Cardiac septum (tissue), 1 donor: ENCODE data around the gene GFOD1. TPM values are rescaled to one million over a fixed set of nuclear protein-coding genes. Genes with fewer than 3 reads are reported as not detected.
"Not testable (repeated sequence)": the region's sequence is repeated elsewhere in the genome, so short reads cannot be mapped to it uniquely, and the experiment has no call there.

Experiments used
- DNase-seq: peaks from one replicate; pipeline ENCODE4 v3.0.0-alpha.2; 2020; ENCODE audit warnings: low spot score
- intact Hi-C: fragments of 100-400 bp; cut with DNase I; formaldehyde crosslinking; loops from one replicate; pipeline ENCODE4 v1.14.0; 2022
- total RNA-seq: library from RNA; stranded (reverse); fragmentation: NEBNext Ultra II Directional; extraction: Animal tissue kit (Norgen Biotek cat#: 25700); gene quantifications from one replicate; pipeline ENCODE4 v1.2.1, GENCODE V29; 2021
- donor health status: DM: no; HTN: no; CAD: no.

GFOD1 gene
- total RNA-seq, 1 donor from 2014 or later = 54.0 TPM

- DNase-seq = no peak
- intact Hi-C loops = no loop called here
Measured at GRCh38 chr6:13451181-13451895, 36.1 kb downstream of the GFOD1 start.

- intact Hi-C loops = no loop called here
- no peak for DNase-seq
Measured at GRCh38 chr6:13450628-13451027, 36.8 kb downstream of the GFOD1 start.

- DNase-seq = no peak
- intact Hi-C loops = no loop called here
Measured at GRCh38 chr6:13447949-13448724, 39.3 kb downstream of the GFOD1 start.

- intact Hi-C loops = no loop called here
- no peak for DNase-seq
Measured at GRCh38 chr6:13446381-13446780, 41.0 kb downstream of the GFOD1 start.

GRCh38 chr6:13445744-13446115, 41.7 kb downstream of the GFOD1 start:
- intact Hi-C loops = no loop called here
- no peak for DNase-seq

- DNase-seq = no peak
- intact Hi-C loops = no loop called here
Measured at GRCh38 chr6:13445005-13445743, 42.2 kb downstream of the GFOD1 start.

- DNase-seq = no peak
- intact Hi-C loops = no loop called here
Measured at GRCh38 chr6:13444604-13445003, 42.8 kb downstream of the GFOD1 start.

- intact Hi-C loops, DNase-seq: not testable (repeated sequence)
Measured at GRCh38 chr6:13443978-13444377, 43.4 kb downstream of the GFOD1 start.

- no peak for DNase-seq
- intact Hi-C loops = no loop called here
Measured at GRCh38 chr6:13441778-13442177, 45.6 kb downstream of the GFOD1 start.

GRCh38 chr6:13439644-13440043, 47.8 kb downstream of the GFOD1 start:
- no peak for DNase-seq
- intact Hi-C loops = no loop called here

- intact Hi-C loops = no loop called here
- DNase-seq = no peak
Measured at GRCh38 chr6:13438126-13438525, 49.3 kb downstream of the GFOD1 start.

- intact Hi-C loops = no loop called here
Measured at GRCh38 chr6:13437218-13437996, 50.0 kb downstream of the GFOD1 start.

GRCh38 chr6:13436399-13437217, 50.8 kb downstream of the GFOD1 start:
- DNase-seq = no peak
- intact Hi-C loops = no loop called here

More at GRCh38 chr6:13437218-13437996, 50.0 kb downstream of the GFOD1 start:
- DNase-seq = no peak

GRCh38 chr6:13435477-13436246, 51.7 kb downstream of the GFOD1 start:
- no peak for DNase-seq
- intact Hi-C loops = no loop called here

GRCh38 chr6:13434777-13435176, 52.6 kb downstream of the GFOD1 start:
- intact Hi-C loops = no loop called here
- DNase-seq = no peak

GRCh38 chr6:13434135-13434775, 53.1 kb downstream of the GFOD1 start:
- intact Hi-C loops, DNase-seq: not testable (repeated sequence)

- no peak for DNase-seq
- intact Hi-C loops = no loop called here
Measured at GRCh38 chr6:13433709-13434121, 53.7 kb downstream of the GFOD1 start.
